GM21390 (cell line): ENCODE data around the gene PTPRQ.

ENCODE experiments used
- ATAC-seq: cut with Tn5 transposase; IDR thresholded peaks from one replicate; pipeline ENCODE4 v1.9.1; 2021; ENCODE audit not compliant: unreplicated experiment

PTPRQ gene

DNA sequence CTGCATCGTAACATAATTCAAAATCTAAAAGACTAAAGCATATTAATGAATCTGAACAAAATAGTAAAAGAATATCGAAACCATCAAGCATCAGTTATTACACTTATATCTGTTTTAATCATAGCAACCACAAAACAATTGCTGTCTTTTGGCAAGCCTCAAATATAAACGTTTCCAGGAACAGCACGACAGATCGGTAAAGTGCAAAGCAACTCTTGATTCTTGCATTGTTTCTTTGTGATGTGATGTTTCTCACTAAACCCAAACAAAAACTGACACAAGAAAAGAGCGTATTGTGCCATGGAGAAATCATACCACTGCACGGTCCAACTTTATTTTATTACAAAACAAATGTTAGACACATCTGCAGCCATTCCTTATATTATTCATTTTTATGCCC is 254.2 kb downstream of the PTPRQ start:
- ATAC-seq: no peak

- ATAC-seq: no peak
Observed at GRCh38 chr12:80698847-80699542, 255.0 kb downstream of the PTPRQ start.

GRCh38 chr12:80700327-80700726 is 256.3 kb downstream of the PTPRQ start:
- no peak for ATAC-seq

- ATAC-seq: no peak
Observed at GRCh38 chr12:80701388-80701787, 257.4 kb downstream of the PTPRQ start.

- peak; percentile 82 for ATAC-seq
Observed at GRCh38 chr12:80702889-80703805, 259.1 kb downstream of the PTPRQ start.

GRCh38 chr12:80704420-80704819 is 260.4 kb downstream of the PTPRQ start:
- ATAC-seq: no peak

DNA sequence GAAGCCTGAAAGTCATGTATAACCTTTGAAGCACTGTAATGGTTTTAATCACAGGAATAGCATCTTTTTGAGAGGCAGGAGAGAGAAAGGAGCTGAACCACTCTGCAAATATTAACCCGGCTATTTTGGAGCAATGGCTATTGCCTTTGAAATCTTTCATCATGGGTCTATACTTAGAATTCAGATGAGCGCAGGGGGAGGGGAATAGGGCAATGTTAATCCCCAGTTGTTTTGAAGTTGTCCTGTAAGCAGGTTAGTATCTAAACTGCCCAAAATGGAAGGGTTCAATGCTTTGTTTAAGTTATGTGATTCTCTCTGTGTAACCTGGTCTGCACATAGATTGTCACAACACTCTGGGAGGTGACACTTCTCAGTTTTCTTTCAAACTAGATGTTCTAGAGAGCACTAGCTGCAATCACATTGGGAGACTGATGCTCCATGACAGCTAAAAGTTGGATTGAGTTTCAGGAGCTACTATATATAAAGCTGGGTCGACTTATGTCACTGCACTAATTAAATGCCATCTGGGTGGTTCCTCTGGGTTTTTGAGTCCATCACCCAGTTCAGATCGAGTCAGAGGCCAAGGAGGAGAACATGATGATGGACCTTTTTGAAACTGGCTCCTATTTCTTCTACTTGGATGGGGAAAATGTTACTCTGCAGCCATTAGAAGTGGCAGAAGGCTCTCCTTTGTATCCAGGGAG is 263.2 kb downstream of the PTPRQ start, which contains the start of gene MYF6:
MYF6 (plus strand) TSS at position 509 of the 704 bp plus-strand sequence; CDS start at position 595, 86 bp downstream.
- no peak for ATAC-seq

DNA sequence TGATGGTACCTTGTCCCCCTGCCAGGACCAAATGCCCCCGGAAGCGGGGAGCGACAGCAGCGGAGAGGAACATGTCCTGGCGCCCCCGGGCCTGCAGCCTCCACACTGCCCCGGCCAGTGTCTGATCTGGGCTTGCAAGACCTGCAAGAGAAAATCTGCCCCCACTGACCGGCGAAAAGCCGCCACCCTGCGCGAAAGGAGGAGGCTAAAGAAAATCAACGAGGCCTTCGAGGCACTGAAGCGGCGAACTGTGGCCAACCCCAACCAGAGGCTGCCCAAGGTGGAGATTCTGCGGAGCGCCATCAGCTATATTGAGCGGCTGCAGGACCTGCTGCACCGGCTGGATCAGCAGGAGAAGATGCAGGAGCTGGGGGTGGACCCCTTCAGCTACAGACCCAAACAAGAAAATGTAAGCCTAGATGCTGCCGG is 263.8 kb downstream of the PTPRQ start:
- ATAC-seq: no peak

- no peak for ATAC-seq
Observed at GRCh38 chr12:80708259-80708974, 264.4 kb downstream of the PTPRQ start.

DNA sequence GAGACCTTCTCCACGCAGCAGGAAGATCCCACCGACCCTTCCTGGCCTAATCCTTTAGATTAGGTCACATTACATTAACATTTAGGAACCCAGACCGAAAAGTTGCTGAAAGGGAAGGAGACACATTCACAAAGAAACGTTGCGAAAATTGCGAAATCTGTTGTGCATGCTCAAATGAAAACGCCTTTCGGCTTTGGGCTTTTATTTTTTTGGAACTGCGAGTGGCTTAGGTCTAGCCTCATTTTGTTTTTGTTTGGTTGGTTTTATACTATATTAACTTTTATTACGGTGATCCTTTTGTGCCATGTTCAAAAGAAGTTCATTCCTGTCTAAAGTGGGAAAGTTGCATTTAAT is 264.9 kb downstream of the PTPRQ start:
- no peak for ATAC-seq

GRCh38 chr12:80709811-80710726 is 266.0 kb downstream of the PTPRQ start:
- ATAC-seq: peak; percentile 66

DNA sequence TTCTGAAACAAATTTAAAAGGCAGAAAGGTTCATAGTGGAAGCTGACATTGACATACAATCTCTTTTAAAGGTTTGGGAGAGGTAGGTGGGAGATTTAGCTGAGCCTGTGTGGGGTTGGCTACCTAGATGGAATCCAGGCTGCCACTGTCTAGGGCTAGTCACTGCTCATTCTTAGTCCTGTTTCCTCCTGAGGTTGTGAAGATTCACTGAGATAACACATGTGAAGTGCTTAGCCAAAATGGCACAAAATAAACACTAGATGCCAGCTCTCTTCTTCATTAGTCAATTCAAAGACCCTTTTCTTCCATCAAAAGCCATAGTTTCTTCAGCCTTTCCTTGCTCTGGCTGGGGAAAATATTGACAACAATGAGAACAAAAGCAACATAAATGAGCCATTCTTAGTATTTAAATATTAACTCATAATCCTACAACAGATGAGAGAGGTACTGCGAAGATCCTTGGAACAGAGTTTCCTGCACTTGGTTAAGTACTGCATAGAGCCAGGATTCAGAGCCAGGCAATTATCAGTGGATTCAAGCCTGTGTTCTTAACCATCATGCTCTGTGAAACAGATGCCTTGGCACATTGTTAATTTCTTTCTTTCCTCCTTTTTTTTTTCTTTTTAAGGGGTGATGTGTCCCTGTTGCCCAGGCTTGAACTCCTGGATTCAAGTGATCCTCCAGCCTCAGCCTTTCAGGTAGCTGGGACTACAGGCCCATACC is 266.9 kb downstream of the PTPRQ start:
- ATAC-seq: peak; percentile 36

DNA sequence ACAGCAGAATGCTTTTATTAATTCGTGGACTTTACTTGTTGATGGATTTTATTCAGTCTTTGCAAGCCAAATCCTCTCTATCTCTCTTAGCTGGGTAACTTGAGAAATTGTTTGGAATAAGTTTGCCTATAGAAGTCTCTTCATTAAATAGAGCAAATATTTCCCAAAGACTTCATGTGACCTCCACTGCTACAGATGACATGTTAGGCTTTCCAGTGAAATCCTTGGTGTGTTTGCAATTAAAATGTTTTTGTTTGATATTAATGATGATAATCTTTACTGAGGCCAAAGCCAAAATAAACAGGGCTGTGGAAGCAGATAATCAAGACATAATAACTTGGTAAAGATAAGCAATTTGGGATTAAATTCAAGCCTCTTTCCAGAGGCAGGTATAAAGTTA is 267.8 kb downstream of the PTPRQ start:
- ATAC-seq: no peak

DNA sequence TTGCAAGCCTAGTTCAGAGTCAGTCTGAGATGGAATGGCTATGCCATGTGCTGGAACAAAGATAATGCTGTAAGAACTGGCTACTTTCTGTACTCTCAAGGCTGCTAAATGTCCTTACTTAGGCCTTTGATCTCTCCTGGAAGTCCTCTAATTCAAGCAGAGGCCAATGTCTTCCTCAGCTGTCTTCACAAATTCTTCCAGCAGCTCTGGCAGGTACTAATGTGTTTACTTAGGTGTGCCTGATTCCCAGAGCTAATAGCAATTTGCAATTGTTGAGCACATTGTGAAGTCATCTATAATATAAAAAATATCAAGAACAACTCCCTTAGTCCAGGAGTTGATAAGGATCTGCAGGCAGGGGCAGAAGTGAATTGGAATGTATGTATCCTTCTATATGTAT is 268.8 kb downstream of the PTPRQ start:
- ATAC-seq: no peak

DNA sequence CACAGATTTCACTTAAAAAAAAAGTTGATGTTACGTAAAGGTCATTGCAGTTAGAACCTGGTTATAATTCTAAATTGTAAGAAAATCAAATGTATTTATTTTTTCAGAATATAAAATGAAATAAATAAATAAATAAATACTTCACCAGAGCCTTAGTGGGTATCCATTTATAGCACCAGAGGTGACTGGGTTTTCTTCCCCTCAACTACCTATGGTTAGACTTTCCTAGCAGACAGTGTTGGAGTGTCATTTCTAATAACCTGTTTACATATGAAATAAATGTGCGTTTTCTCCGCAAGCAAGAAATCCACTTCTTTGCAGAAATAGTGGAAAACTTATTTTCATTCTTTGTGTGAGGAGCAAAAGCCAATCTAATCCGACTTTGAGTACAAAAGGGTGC is 269.4 kb downstream of the PTPRQ start:
- ATAC-seq: no peak

GRCh38 chr12:80714055-80714454 is 270.0 kb downstream of the PTPRQ start:
- ATAC-seq: no peak

GRCh38 chr12:80714846-80715245 is 270.8 kb downstream of the PTPRQ start:
- no peak for ATAC-seq

GRCh38 chr12:80715713-80716249 is 271.7 kb downstream of the PTPRQ start:
- ATAC-seq: no peak
